NCI-H1694 treated with DMSO at 0.1 percent for 48 hours (cell line): ENCODE measurements around the gene SPNS1.
"Not testable (repeated sequence)": the region's sequence is repeated elsewhere in the genome, so short reads cannot be mapped to it uniquely, and the experiment has no call there.

ENCODE experiments used
- DNase-seq: peaks from one replicate; lab custom pipeline; 2025; lab: John Stamatoyannopoulos, UW

SPNS1 gene

GRCh38 chr16:28990375-28991040 is 15.9 kb downstream of the SPNS1 start:
- DNase-seq = no peak

GRCh38 chr16:28991687-28992086 is 17.1 kb downstream of the SPNS1 start:
- no peak for DNase-seq

GRCh38 chr16:28992496-28992895 is 17.9 kb downstream of the SPNS1 start:
- DNase-seq = no peak

- DNase-seq = no peak
Measured at GRCh38 chr16:28998837-28999236, 24.3 kb downstream of the SPNS1 start.

- DNase-seq = no peak
Measured at GRCh38 chr16:28999577-28999976, 25.0 kb downstream of the SPNS1 start.

GRCh38 chr16:29000019-29000418 is 25.4 kb downstream of the SPNS1 start:
- DNase-seq = no peak

- not testable (repeated sequence) for DNase-seq
Measured at GRCh38 chr16:29004496-29005139, 30.0 kb downstream of the SPNS1 start.

GRCh38 chr16:29007730-29008593 is 33.4 kb downstream of the SPNS1 start:
- no peak for DNase-seq

GRCh38 chr16:29009050-29009837 is 34.7 kb downstream of the SPNS1 start:
- DNase-seq = no peak

GRCh38 chr16:29009838-29010166 is 35.2 kb downstream of the SPNS1 start:
- no peak for DNase-seq

GRCh38 chr16:29011112-29011511 is 36.5 kb downstream of the SPNS1 start:
- no peak for DNase-seq

GRCh38 chr16:29011851-29012250 is 37.3 kb downstream of the SPNS1 start:
- DNase-seq = no peak

- DNase-seq = no peak
Measured at GRCh38 chr16:29012913-29013553, 38.5 kb downstream of the SPNS1 start.

- no peak for DNase-seq
Measured at GRCh38 chr16:29014561-29015069, 40.0 kb downstream of the SPNS1 start.

- no peak for DNase-seq
Measured at GRCh38 chr16:29022196-29022595, 47.6 kb downstream of the SPNS1 start.

- no peak for DNase-seq
Measured at GRCh38 chr16:29023279-29024277, 49.0 kb downstream of the SPNS1 start.

- no peak for DNase-seq
Measured at GRCh38 chr16:29024278-29024677, 49.7 kb downstream of the SPNS1 start.

- no peak for DNase-seq
Measured at GRCh38 chr16:29025218-29025617, 50.6 kb downstream of the SPNS1 start.

- DNase-seq = no peak
Measured at GRCh38 chr16:29025735-29026134, 51.2 kb downstream of the SPNS1 start.

GRCh38 chr16:29028457-29029167 is 54.0 kb downstream of the SPNS1 start:
- no peak for DNase-seq
